Measurements from ENCODE around the gene TM4SF20. TPM values are rescaled to one million over a fixed set of nuclear protein-coding genes. Genes with fewer than 3 reads are reported as not detected.

Gene TM4SF20
- total and polyA plus RNA-seq, 12 donors, result not detected

GRCh38 chr2:227416701-227417100 is 37.6 kb upstream of the TM4SF20 start:
- Histone ChIP-seq H3K4me3 (no peak overlapping the region), H3K9me3 (no peaks in the 10 kb centered on the region), H3K27ac (peak overlapping the region in 7 of 10 donors; percentile 40 to 90 (median 48)), H3K27me3 (no peaks in the 10 kb centered on the region), H3K4me1 (peaks cover 0 to 55% (median 0%) of the 10 kb centered on the region in 9 donors), H3K36me3 (no peaks in the 10 kb centered on the region)
- intact Hi-C loops (cut with DNase I), result loop anchor here in 1 of 10 donors (5.0 kb wide), 1 partner anchor 56 kb away; the partner anchor contains the start of gene AGFG1
- DNase-seq, result no peak
- peak in 4 of 8 donors; percentile 6 to 57 (median 17) for ATAC-seq
- no peak for TF ChIP-seq CTCF (IDR thresholded peaks at IDR 0.05)
- WGBS, 2 donors, result 85 to 86% methylated on average over 4 of the region's 4 CpGs

DNA sequence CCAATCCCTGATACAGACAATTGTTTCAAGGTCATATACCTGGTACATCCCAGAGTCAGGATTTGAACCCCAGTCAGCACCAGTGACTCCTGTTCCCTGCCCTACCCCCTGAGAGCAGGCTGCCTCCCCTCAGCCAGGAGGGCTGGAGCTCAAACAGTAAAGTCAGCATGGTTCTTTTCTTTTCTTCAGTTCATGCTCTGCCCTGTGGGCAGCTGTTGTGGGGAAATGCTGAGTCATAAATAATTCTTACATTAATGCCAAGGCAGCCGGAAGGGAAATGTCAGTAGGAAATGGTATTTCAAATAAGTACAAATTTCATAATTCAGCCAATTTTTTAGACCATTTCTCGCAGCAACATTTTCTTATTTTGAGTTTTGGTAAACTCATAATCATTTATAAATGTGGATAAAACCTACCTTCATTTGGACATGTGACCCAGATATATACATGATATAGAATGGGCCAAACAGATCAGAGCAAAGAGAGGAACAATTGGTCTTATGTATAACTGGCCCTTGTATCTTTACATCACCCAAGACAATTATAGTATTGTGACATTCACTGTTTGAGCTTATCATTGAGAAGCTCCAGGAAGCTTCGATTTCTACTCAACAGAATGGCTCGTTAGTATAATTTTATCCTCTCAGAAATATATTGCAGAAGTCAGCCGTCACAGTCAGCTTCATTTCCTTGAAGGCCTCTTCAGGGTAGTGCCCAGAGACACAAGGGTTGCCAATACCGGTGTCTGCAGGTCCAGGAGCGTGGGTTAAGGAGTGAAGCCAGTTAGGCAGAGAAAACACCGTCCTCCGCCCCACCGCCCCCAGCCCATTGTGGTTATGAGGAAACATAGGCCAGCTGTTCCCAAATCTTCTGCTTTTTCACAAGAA is 36.7 kb upstream of the TM4SF20 start:
- Histone ChIP-seq H3K4me3 (no peak overlapping the region), H3K4me1 (peaks cover 0 to 64% (median 0%) of the 10 kb centered on the region in 9 donors), H3K27ac (peak overlapping the region in 8 of 10 donors; percentile 6 to 90 (median 51)), H3K27me3 (no peaks in the 10 kb centered on the region), H3K36me3 (no peaks in the 10 kb centered on the region), H3K9me3 (no peaks in the 10 kb centered on the region)
- 54 to 61% methylated on average over 10 of the region's 10 CpGs for WGBS, 2 donors
- peak; percentile 20 to 36 for DNase-seq
- ATAC-seq, result peak; percentile 73 to 92 (median 81)
- no peak for TF ChIP-seq CTCF (IDR thresholded peaks at IDR 0.05)
- intact Hi-C loops (cut with DNase I), result loop anchor here in 1 of 10 donors (5.0 kb wide), 1 partner anchor 57 kb away; the partner anchor contains the start of gene AGFG1

GRCh38 chr2:227414846-227415245 is 35.7 kb upstream of the TM4SF20 start:
- Histone ChIP-seq H3K4me1 (peaks cover 0 to 66% (median 0%) of the 10 kb centered on the region in 9 donors), H3K4me3 (no peak overlapping the region), H3K9me3 (no peaks in the 10 kb centered on the region), H3K27ac (peak overlapping the region in 4 of 10 donors; percentile 25 to 90 (median 58)), H3K36me3 (no peaks in the 10 kb centered on the region), H3K27me3 (no peaks in the 10 kb centered on the region)
- intact Hi-C loops (cut with DNase I), result loop anchor here in 2 of 10 donors (5.0 kb wide), 1 partner anchor 57 kb away; the partner anchor contains the start of gene AGFG1 (in 2 of the 2)
- WGBS, 2 donors, result 91 to 97% methylated on average over 3 of the region's 3 CpGs
- ATAC-seq (no peak), DNase-seq (no peak)
- TF ChIP-seq CTCF (IDR thresholded peaks at IDR 0.05), result no peak

DNA sequence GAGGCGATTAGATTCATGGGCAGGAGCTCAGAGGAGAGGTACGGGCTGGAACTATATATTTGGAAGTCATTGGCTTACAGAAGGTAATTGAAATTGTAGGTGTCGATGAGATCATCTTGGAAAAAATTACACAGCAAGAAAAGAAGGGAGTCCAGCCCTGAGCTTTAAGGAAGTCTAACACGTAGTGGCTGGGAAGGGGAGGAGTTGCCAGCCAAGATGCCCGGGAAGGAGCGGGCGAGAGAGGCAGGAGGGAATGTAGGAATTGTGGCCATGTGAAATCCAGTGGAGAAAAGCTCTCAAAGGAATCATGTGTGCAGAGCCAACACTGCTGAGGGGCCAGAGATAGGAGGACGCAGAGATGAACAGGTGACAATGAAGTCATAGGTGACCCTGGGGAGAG is 34.3 kb upstream of the TM4SF20 start:
- Histone ChIP-seq H3K4me3 (no peak overlapping the region), H3K36me3 (no peaks in the 10 kb centered on the region), H3K9me3 (no peaks in the 10 kb centered on the region), H3K4me1 (peaks cover 0 to 71% (median 0%) of the 10 kb centered on the region in 9 donors), H3K27ac (peak overlapping the region in 1 of 10 donors; percentile 90), H3K27me3 (no peaks in the 10 kb centered on the region)
- no peak for DNase-seq
- 67 to 69% methylated on average over 8 of the region's 8 CpGs for WGBS, 2 donors
- intact Hi-C loops (cut with DNase I), result loop anchor here in 1 of 10 donors (5.0 kb wide), 1 partner anchor 59 kb away; the partner anchor contains the start of gene AGFG1
- ATAC-seq, result no peak
- no peak for TF ChIP-seq CTCF (IDR thresholded peaks at IDR 0.05)

Data from heart right ventricle (tissue), 16 donors.